Stimulated activated naive CD8-positive, alpha-beta T cell treated with anti-CD3 and anti-CD28 coated beads, Interleukin-15, Interleukin-2, amounts not matched to agents 100 ng/mL and 50 ng/mL, for 24 hours (primary cell): ENCODE measurements around the gene NUDT12.

ENCODE experiments used
- H3K27ac Mint-ChIP-seq: one replicate; pipeline ENCODE4 v1.8.0; 2021; ENCODE audit warnings: mild to moderate bottlenecking, mixed read lengths
- H3K27me3 Mint-ChIP-seq: one replicate; pipeline ENCODE4 v1.8.0; 2021; ENCODE audit warnings: mixed read lengths
- H3K36me3 Mint-ChIP-seq: one replicate; pipeline ENCODE4 v1.8.0; 2021; ENCODE audit warnings: low read depth, mixed read lengths
- H3K4me1 Mint-ChIP-seq: one replicate; pipeline ENCODE4 v1.8.0; 2021; ENCODE audit warnings: low read depth, mixed read lengths
- H3K4me3 Mint-ChIP-seq: one replicate; pipeline ENCODE4 v1.8.0; 2021; ENCODE audit warnings: mild to moderate bottlenecking, mixed read lengths
- H3K9me3 Mint-ChIP-seq: one replicate; pipeline ENCODE4 v1.8.0; 2021; ENCODE audit warnings: mixed read lengths

Gene NUDT12

GRCh38 chr5:103562453-103563157 lies at the start of gene NUDT12:
Gene NUDT12 (minus strand): TSS chr5:103562789. CDS start chr5:103560248, 2,541 bp downstream.
- Mint-ChIP-seq H3K36me3 (no peaks in the 10 kb centered on the region), H3K4me3 (peak within 1 kb of the TSS; percentile 89), H3K4me1 (peaks cover 19% of the 10 kb centered on the region), H3K27ac (peak within 1 kb of the TSS; percentile 90), H3K9me3 (no peaks in the 10 kb centered on the region), H3K27me3 (no peaks in the 10 kb centered on the region)

GRCh38 chr5:103607346-103607745 lies 44.8 kb upstream of the NUDT12 start:
- Mint-ChIP-seq H3K36me3 (no peaks in the 10 kb centered on the region), H3K27ac (no peak overlapping the region), H3K4me3 (no peak overlapping the region), H3K4me1 (no peaks in the 10 kb centered on the region), H3K9me3 (no peaks in the 10 kb centered on the region), H3K27me3 (peaks cover 4% of the 10 kb centered on the region)

GRCh38 chr5:103605277-103605676 lies 42.7 kb upstream of the NUDT12 start:
- Mint-ChIP-seq H3K27me3 (no peaks in the 10 kb centered on the region), H3K4me1 (no peaks in the 10 kb centered on the region), H3K9me3 (no peaks in the 10 kb centered on the region), H3K36me3 (no peaks in the 10 kb centered on the region), H3K4me3 (no peak overlapping the region), H3K27ac (no peak overlapping the region)

- H3K27ac Mint-ChIP-seq, result no peak overlapping the region
- no peaks in the 10 kb centered on the region for H3K4me1 Mint-ChIP-seq
- H3K36me3 Mint-ChIP-seq, result no peaks in the 10 kb centered on the region
- no peaks in the 10 kb centered on the region for H3K27me3 Mint-ChIP-seq
- H3K9me3 Mint-ChIP-seq, result no peaks in the 10 kb centered on the region
- no peak overlapping the region for H3K4me3 Mint-ChIP-seq
These were observed 39.8 kb upstream of the NUDT12 start for GRCh38 chr5:103602438-103602837.

GRCh38 chr5:103601314-103601713 lies 38.7 kb upstream of the NUDT12 start:
- H3K36me3 Mint-ChIP-seq, result no peaks in the 10 kb centered on the region
- no peaks in the 10 kb centered on the region for H3K27me3 Mint-ChIP-seq
- no peaks in the 10 kb centered on the region for H3K4me1 Mint-ChIP-seq
- H3K27ac Mint-ChIP-seq, result no peak overlapping the region
- no peaks in the 10 kb centered on the region for H3K9me3 Mint-ChIP-seq
- H3K4me3 Mint-ChIP-seq, result no peak overlapping the region

- no peaks in the 10 kb centered on the region for H3K4me1 Mint-ChIP-seq
- peaks cover 4% of the 10 kb centered on the region for H3K27me3 Mint-ChIP-seq
- H3K4me3 Mint-ChIP-seq, result no peak overlapping the region
- H3K9me3 Mint-ChIP-seq, result no peaks in the 10 kb centered on the region
- no peak overlapping the region for H3K27ac Mint-ChIP-seq
- no peaks in the 10 kb centered on the region for H3K36me3 Mint-ChIP-seq
These were observed 37.5 kb upstream of the NUDT12 start for GRCh38 chr5:103600086-103600485.

- H3K27me3 Mint-ChIP-seq, result peaks cover 6% of the 10 kb centered on the region
- no peaks in the 10 kb centered on the region for H3K36me3 Mint-ChIP-seq
- no peaks in the 10 kb centered on the region for H3K9me3 Mint-ChIP-seq
These were observed 36.5 kb upstream of the NUDT12 start for GRCh38 chr5:103598997-103599566.

GRCh38 chr5:103590221-103590620 lies 27.6 kb upstream of the NUDT12 start:
- Mint-ChIP-seq H3K4me3 (no peak overlapping the region), H3K27me3 (peaks cover 12% of the 10 kb centered on the region), H3K9me3 (no peaks in the 10 kb centered on the region), H3K36me3 (no peaks in the 10 kb centered on the region), H3K27ac (no peak overlapping the region), H3K4me1 (no peaks in the 10 kb centered on the region)

More at GRCh38 chr5:103598997-103599566, 36.5 kb upstream of the NUDT12 start:
- no peak overlapping the region for H3K27ac Mint-ChIP-seq
- no peak overlapping the region for H3K4me3 Mint-ChIP-seq
- no peaks in the 10 kb centered on the region for H3K4me1 Mint-ChIP-seq

GRCh38 chr5:103589776-103590175 lies 27.2 kb upstream of the NUDT12 start:
- peaks cover 10% of the 10 kb centered on the region for H3K27me3 Mint-ChIP-seq
- no peaks in the 10 kb centered on the region for H3K36me3 Mint-ChIP-seq
- H3K4me1 Mint-ChIP-seq, result no peaks in the 10 kb centered on the region
- no peaks in the 10 kb centered on the region for H3K9me3 Mint-ChIP-seq
- no peak overlapping the region for H3K4me3 Mint-ChIP-seq
- no peak overlapping the region for H3K27ac Mint-ChIP-seq

GRCh38 chr5:103589357-103589756 lies 26.8 kb upstream of the NUDT12 start:
- Mint-ChIP-seq H3K9me3 (no peaks in the 10 kb centered on the region), H3K36me3 (no peaks in the 10 kb centered on the region), H3K27ac (no peak overlapping the region), H3K4me1 (no peaks in the 10 kb centered on the region), H3K27me3 (peaks cover 10% of the 10 kb centered on the region), H3K4me3 (no peak overlapping the region)

GRCh38 chr5:103587185-103587748 lies 24.7 kb upstream of the NUDT12 start:
- no peak overlapping the region for H3K4me3 Mint-ChIP-seq
- peaks cover 13% of the 10 kb centered on the region for H3K27me3 Mint-ChIP-seq
- H3K9me3 Mint-ChIP-seq, result no peaks in the 10 kb centered on the region
- no peaks in the 10 kb centered on the region for H3K4me1 Mint-ChIP-seq
- no peak overlapping the region for H3K27ac Mint-ChIP-seq
- no peaks in the 10 kb centered on the region for H3K36me3 Mint-ChIP-seq

GRCh38 chr5:103582364-103582763 lies 19.8 kb upstream of the NUDT12 start:
- no peaks in the 10 kb centered on the region for H3K36me3 Mint-ChIP-seq
- no peaks in the 10 kb centered on the region for H3K4me1 Mint-ChIP-seq
- peaks cover 7% of the 10 kb centered on the region for H3K27me3 Mint-ChIP-seq
- no peak overlapping the region for H3K4me3 Mint-ChIP-seq
- no peak overlapping the region for H3K27ac Mint-ChIP-seq
- H3K9me3 Mint-ChIP-seq, result no peaks in the 10 kb centered on the region

- no peaks in the 10 kb centered on the region for H3K9me3 Mint-ChIP-seq
- no peaks in the 10 kb centered on the region for H3K36me3 Mint-ChIP-seq
- H3K4me1 Mint-ChIP-seq, result no peaks in the 10 kb centered on the region
- no peak overlapping the region for H3K27ac Mint-ChIP-seq
- H3K27me3 Mint-ChIP-seq, result peaks cover 20% of the 10 kb centered on the region
- no peak overlapping the region for H3K4me3 Mint-ChIP-seq
These were observed 10.8 kb upstream of the NUDT12 start for GRCh38 chr5:103573411-103573810.

- H3K9me3 Mint-ChIP-seq, result no peaks in the 10 kb centered on the region
These were observed 9.9 kb upstream of the NUDT12 start for GRCh38 chr5:103572454-103572853.

GRCh38 chr5:103571730-103572129 lies 9.1 kb upstream of the NUDT12 start:
- Mint-ChIP-seq H3K9me3 (no peaks in the 10 kb centered on the region), H3K4me1 (no peaks in the 10 kb centered on the region), H3K4me3 (no peak overlapping the region), H3K27ac (no peak overlapping the region), H3K36me3 (no peaks in the 10 kb centered on the region), H3K27me3 (peaks cover 20% of the 10 kb centered on the region)

More at GRCh38 chr5:103572454-103572853, 9.9 kb upstream of the NUDT12 start:
- no peak overlapping the region for H3K27ac Mint-ChIP-seq
- H3K36me3 Mint-ChIP-seq, result no peaks in the 10 kb centered on the region
- H3K27me3 Mint-ChIP-seq, result peaks cover 20% of the 10 kb centered on the region
- no peak overlapping the region for H3K4me3 Mint-ChIP-seq
- no peaks in the 10 kb centered on the region for H3K4me1 Mint-ChIP-seq
